Measurements from ENCODE around the gene RTP5.
"Not testable (repeated sequence)": the region's sequence is repeated elsewhere in the genome, so short reads cannot be mapped to it uniquely, and the experiment has no call there.

The RTP5 gene

DNA sequence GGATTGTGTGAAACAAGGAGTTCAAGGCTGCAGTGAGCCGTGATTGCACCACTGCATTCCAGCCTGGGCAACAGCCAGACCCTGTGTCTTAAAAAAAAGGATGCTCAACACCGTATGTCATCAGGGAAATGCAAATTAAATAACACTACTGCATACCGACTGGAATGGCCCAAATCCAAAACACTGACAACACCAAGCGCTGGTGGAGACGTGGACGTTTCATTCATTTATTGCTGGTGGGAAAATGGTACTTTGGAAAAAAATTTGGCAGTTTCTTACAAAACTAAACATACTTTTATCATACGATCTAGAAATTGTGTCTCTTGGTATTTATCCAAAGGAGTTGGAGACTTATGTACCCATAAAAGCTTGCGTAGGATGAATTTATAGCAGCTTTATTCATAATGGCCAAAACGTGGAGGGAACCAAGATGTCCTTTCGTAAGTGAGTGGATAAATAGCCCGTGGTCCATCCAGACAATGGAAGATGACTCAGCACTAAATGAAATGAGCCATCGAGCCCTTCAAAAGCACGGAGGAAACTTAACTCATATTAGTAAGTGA, 36.3 kb upstream of the RTP5 start:
- H3K27ac ChIP-seq (ENCODE audit: low read depth, low read length): no peak overlapping the region
- H3K9me3 ChIP-seq (ENCODE audit: control insufficient read depth, insufficient read depth, low read length): 0 out of 2 replicates have a peak, but pooled peaks cover 5% of the 10 kb centered on the region
- H4K20me1 ChIP-seq (ENCODE audit: control insufficient read depth, insufficient read depth, low read depth, low read length): no peaks in the 10 kb centered on the region
- peaks cover 14% of the 10 kb centered on the region for H3K27me3 ChIP-seq (ENCODE audit: control insufficient read depth, low read length)
- H3F3A ChIP-seq (ENCODE audit: control insufficient read depth, insufficient read depth): no peaks in the 10 kb centered on the region
- no peaks in the 10 kb centered on the region for H3K9me2 ChIP-seq (replicated peaks; ENCODE audit: control insufficient read depth, low read length)
- H3K36me3 ChIP-seq (ENCODE audit: control insufficient read depth, low read length): no peaks in the 10 kb centered on the region
- H3K4me3 ChIP-seq (ENCODE audit: low read length): no peak overlapping the region
- no peaks in the 10 kb centered on the region for H3K4me1 ChIP-seq (ENCODE audit: control insufficient read depth, low read length)
- TF ChIP-seq, protein P1, sequence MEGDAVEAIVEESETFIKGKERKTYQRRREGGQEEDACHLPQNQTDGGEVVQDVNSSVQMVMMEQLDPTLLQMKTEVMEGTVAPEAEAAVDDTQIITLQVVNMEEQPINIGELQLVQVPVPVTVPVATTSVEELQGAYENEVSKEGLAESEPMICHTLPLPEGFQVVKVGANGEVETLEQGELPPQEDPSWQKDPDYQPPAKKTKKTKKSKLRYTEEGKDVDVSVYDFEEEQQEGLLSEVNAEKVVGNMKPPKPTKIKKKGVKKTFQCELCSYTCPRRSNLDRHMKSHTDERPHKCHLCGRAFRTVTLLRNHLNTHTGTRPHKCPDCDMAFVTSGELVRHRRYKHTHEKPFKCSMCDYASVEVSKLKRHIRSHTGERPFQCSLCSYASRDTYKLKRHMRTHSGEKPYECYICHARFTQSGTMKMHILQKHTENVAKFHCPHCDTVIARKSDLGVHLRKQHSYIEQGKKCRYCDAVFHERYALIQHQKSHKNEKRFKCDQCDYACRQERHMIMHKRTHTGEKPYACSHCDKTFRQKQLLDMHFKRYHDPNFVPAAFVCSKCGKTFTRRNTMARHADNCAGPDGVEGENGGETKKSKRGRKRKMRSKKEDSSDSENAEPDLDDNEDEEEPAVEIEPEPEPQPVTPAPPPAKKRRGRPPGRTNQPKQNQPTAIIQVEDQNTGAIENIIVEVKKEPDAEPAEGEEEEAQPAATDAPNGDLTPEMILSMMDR (IDR thresholded peaks at IDR 0.05; ENCODE audit: low read depth, low read length, poor library complexity, severe bottlenecking): no peak
- no peak for TF ChIP-seq EZH2phosphoT487 (IDR thresholded peaks at IDR 0.05; ENCODE audit: borderline replicate concordance, low read length)
- H3K4me2 ChIP-seq (ENCODE audit: low read length): no peak overlapping the region
- no peaks in the 10 kb centered on the region for H3K79me2 ChIP-seq (ENCODE audit: control insufficient read depth, low read length)

DNA sequence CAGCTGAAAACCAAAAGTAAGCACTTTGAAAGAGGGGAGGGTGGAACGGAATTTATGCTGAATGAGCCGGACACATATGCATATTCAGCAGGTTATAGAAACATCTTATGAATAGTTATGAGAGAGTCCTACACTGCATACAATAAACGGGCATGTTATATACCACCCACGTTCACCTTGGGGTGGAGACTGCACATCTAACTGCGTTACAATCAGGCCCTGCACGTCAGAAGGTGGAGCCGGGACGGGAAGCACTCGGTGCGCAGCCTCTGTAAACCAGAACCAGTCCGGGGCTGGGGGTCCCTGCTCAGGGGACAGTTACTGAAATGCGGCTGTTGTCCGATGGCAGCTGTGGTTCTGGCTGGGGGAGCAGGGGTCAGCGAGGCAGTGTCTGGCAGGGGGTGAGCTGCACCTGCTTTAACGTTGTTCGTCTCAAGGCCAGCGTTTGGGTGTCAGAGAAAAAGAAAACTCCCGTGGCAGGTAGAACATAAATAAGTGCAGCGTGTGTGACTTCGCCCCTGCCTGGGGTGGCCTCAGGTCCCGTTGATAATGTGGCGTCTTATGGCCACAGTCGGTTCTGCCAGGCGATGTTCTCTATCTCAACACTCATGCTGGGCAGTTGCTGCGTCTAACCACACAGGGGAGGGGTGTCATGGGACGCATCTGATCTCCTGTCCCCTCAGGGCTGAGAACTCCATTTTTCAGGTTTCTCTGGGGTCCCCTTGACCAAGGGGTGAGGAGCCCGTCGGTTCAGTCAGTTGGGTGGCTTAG, 35.6 kb upstream of the RTP5 start:
- not testable (repeated sequence) for H3K4me3 ChIP-seq (ENCODE audit: low read length); H3K79me2 ChIP-seq (ENCODE audit: control insufficient read depth, low read length); H3K27ac ChIP-seq (ENCODE audit: low read depth, low read length); H3K4me2 ChIP-seq (ENCODE audit: low read length); H3K4me1 ChIP-seq (ENCODE audit: control insufficient read depth, low read length); H3K36me3 ChIP-seq (ENCODE audit: control insufficient read depth, low read length); H3F3A ChIP-seq (ENCODE audit: control insufficient read depth, insufficient read depth); H4K20me1 ChIP-seq (ENCODE audit: control insufficient read depth, insufficient read depth, low read depth, low read length); H3K9me3 ChIP-seq (ENCODE audit: control insufficient read depth, insufficient read depth, low read length); H3K9me2 ChIP-seq (replicated peaks; ENCODE audit: control insufficient read depth, low read length)
- H3K27me3 ChIP-seq (ENCODE audit: control insufficient read depth, low read length): peaks cover 20% of the 10 kb centered on the region

DNA sequence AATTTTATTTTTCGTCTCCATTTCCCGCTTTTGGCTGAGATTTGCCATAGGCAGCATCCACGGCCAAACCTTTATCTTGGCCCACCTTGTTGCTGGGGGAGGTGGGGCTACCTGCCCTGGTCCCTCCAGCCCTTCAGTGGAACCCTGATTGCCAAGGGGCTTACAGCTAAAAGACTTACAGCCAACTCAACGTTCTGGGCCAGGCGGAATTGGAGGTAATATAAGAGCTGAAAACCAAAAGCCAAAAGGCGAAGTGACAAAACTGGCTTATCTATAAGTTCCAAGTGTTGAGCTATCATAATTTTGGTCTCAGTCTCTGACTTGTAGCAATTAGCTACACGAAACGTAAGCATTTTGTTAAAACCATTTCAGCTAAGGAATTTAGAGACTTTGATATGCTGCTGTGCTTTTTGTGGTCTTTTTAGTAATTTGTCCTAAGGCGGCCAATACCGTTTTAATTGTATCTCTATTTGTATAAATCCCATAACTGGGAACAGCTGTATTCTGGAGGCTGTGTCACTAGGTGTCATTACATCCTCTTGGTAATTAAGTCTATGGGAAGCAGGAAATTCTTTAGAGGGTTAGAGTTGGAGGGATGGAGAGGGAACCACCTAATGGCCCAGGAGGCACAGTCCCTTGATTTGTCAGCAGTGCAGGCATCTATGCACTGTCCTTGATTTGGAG, 34.9 kb upstream of the RTP5 start:
- Histone ChIP-seq H3K4me3 (ENCODE audit: low read length) (no peak overlapping the region), H3K79me2 (ENCODE audit: control insufficient read depth, low read length) (no peaks in the 10 kb centered on the region), H3K27ac (ENCODE audit: low read depth, low read length) (no peak overlapping the region), H3K9me3 (ENCODE audit: control insufficient read depth, insufficient read depth, low read length) (0 out of 2 replicates have a peak, but pooled peaks cover 5% of the 10 kb centered on the region), H3F3A (ENCODE audit: control insufficient read depth, insufficient read depth) (no peaks in the 10 kb centered on the region), H3K27me3 (ENCODE audit: control insufficient read depth, low read length) (peaks cover 20% of the 10 kb centered on the region), H3K9me2 (replicated peaks; ENCODE audit: control insufficient read depth, low read length) (no peaks in the 10 kb centered on the region), H3K4me1 (ENCODE audit: control insufficient read depth, low read length) (no peaks in the 10 kb centered on the region), H4K20me1 (ENCODE audit: control insufficient read depth, insufficient read depth, low read depth, low read length) (no peaks in the 10 kb centered on the region), H3K4me2 (ENCODE audit: low read length) (no peak overlapping the region), H3K36me3 (ENCODE audit: control insufficient read depth, low read length) (no peaks in the 10 kb centered on the region)
- no peak for TF ChIP-seq EZH2phosphoT487 (IDR thresholded peaks at IDR 0.05; ENCODE audit: borderline replicate concordance, low read length)
- TF ChIP-seq, protein P1 (IDR thresholded peaks at IDR 0.05; ENCODE audit: low read depth, low read length, poor library complexity, severe bottlenecking): no peak

DNA sequence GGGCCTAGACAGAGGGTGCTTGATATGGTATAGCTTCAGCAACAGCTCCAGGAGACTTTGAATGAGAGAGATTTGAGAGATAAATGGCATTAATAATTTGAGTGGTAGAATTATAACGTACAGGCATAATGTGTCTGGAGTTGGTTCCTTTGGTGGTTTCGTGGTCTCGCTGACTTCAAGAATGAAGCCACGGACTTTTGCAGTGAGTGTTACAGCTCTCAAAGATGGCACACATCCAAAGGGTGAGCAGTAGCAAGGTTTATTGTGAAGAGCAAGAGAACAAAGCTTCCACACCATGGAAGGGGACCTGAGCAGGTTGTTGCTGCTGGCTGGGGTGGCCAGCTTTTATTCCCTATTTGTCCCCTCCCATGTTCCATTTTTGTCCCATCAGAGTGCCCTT, 33.9 kb upstream of the RTP5 start:
- Histone ChIP-seq H3K27me3 (ENCODE audit: control insufficient read depth, low read length) (peaks cover 20% of the 10 kb centered on the region), H3K79me2 (ENCODE audit: control insufficient read depth, low read length) (no peaks in the 10 kb centered on the region), H3K27ac (ENCODE audit: low read depth, low read length) (no peak overlapping the region), H3F3A (ENCODE audit: control insufficient read depth, insufficient read depth) (no peaks in the 10 kb centered on the region), H4K20me1 (ENCODE audit: control insufficient read depth, insufficient read depth, low read depth, low read length) (no peaks in the 10 kb centered on the region), H3K36me3 (ENCODE audit: control insufficient read depth, low read length) (no peaks in the 10 kb centered on the region), H3K4me1 (ENCODE audit: control insufficient read depth, low read length) (no peaks in the 10 kb centered on the region), H3K9me3 (ENCODE audit: control insufficient read depth, insufficient read depth, low read length) (0 out of 2 replicates have a peak, but pooled peaks cover 5% of the 10 kb centered on the region), H3K4me3 (ENCODE audit: low read length) (no peak overlapping the region), H3K4me2 (ENCODE audit: low read length) (no peak overlapping the region), H3K9me2 (replicated peaks; ENCODE audit: control insufficient read depth, low read length) (no peaks in the 10 kb centered on the region)
- TF ChIP-seq, protein P1 (IDR thresholded peaks at IDR 0.05; ENCODE audit: low read depth, low read length, poor library complexity, severe bottlenecking): no peak
- no peak for TF ChIP-seq EZH2phosphoT487 (IDR thresholded peaks at IDR 0.05; ENCODE audit: borderline replicate concordance, low read length)
